ENCODE results near the gene AKNAD1. TPM values are rescaled to one million over a fixed set of nuclear protein-coding genes. Genes with fewer than 3 reads are reported as not detected.

AKNAD1 gene
- total and polyA plus RNA-seq, 2 of the 13 experiments (the other 11 are each of a cell fraction or from before 2014, with no cell fraction given) = not detected

DNA sequence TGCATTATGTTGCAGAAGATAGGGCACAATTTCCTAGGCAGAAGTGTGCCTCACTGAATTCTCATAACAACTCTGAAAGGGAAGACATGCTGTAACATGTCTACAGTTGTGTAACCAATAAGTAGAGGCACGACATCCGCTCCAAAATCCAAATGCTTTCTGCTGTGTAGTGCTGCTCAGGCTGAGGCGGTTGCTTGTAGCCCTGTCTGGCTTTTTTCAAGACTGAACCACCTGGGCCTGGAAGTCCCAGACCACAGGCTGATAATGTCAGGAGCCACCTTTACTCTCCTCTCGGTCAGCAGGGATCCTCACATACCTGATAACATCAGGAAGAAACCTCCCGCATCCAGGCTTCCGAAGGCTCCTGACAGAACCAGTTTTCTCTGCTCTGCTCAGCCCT lies 10.9 kb downstream of the AKNAD1 start:
- Histone ChIP-seq H3K4me2 (ENCODE audit: low read depth, low read length) (peak overlapping the region; percentile 35; the same call in 1 of the 2 replicates), H3K9me3 (ENCODE audit: low read length) (no peaks in the 10 kb centered on the region), H2AFZ (ENCODE audit: low read length) (peak overlapping the region; percentile 21), H3K4me3 (replicated peaks in 1 of 3; ENCODE audit: insufficient read depth in 1 of 3, low read depth in 2 of 3, low read length in 3 of 3) (no peak overlapping the region), H3K27me3 (ENCODE audit: control insufficient read depth in 1 of 2, insufficient read depth in 2 of 2, low read length in 2 of 2) (peaks cover 0 to 17% of the 10 kb centered on the region in 2 experiments; a peak in 2 of 5 replicates), H3K27ac (ENCODE audit: extremely low read length, insufficient read depth, low read length) (no peak overlapping the region), H3K9ac (ENCODE audit: insufficient read depth, low read depth, low read length) (no peak overlapping the region), H3K79me2 (ENCODE audit: insufficient read depth, low read length) (no peaks in the 10 kb centered on the region), H3K36me3 (replicated peaks in 1 of 2; ENCODE audit: control insufficient read depth in 1 of 2, insufficient read depth in 2 of 2, low read length in 2 of 2) (no peaks in the 10 kb centered on the region), H4K20me1 (ENCODE audit: insufficient read depth, low read length) (no peaks in the 10 kb centered on the region), H3K4me1 (ENCODE audit: insufficient read depth, low read length) (no peaks in the 10 kb centered on the region)
- TF ChIP-seq, protein P1, sequence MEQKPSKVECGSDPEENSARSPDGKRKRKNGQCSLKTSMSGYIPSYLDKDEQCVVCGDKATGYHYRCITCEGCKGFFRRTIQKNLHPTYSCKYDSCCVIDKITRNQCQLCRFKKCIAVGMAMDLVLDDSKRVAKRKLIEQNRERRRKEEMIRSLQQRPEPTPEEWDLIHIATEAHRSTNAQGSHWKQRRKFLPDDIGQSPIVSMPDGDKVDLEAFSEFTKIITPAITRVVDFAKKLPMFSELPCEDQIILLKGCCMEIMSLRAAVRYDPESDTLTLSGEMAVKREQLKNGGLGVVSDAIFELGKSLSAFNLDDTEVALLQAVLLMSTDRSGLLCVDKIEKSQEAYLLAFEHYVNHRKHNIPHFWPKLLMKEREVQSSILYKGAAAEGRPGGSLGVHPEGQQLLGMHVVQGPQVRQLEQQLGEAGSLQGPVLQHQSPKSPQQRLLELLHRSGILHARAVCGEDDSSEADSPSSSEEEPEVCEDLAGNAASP (CRISPR knock-in tag; IDR thresholded peaks at IDR 0.05; ENCODE audit: borderline replicate concordance) = no peak
- ATAC-seq (no peak), DNase-seq (ENCODE audit: low spot score) (no peak), FAIRE-seq (no peak)
- in situ Hi-C loops (cut with HindIII; ENCODE audit: extremely low pct_ligation_motif_present, low pct_unique_long_range_greater_than_20kb) (no loop called here), intact Hi-C loops (cut with micrococcal nuclease; ENCODE audit: unreplicated experiment) (no loop called here)
- ChIA-PET CTCF (ENCODE audit: low intra/inter-chr PET ratio, low total read pairs) (no interaction called here), POLR2A (no interaction called here)
- no TSS peak for BruUV-seq (replicated peaks)
- 65% methylated on average over 6 of the region's 6 CpGs for WGBS (ENCODE audit: low lambda C conversion rate)

DNA sequence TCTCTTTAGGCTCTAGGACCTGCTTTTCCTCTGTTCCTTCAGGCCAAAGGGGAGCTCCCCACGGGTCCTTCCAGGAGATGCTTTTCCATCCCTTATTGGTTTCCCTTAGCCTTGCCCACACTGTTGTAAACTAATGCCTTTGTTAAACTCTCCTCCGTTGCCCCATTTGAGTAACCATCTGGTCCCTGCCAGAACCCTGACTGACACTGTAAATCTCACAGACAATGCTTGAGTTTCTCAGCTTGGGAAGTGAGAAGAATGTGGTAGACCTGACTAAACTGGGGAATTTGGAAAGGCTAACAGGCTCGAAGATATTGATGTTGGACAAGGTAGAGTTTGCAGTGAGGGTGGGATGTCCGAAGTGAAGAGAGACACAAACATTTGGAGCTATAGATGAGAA lies 11.4 kb downstream of the AKNAD1 start:
- no peak for DNase-seq (ENCODE audit: low spot score)
- ChIA-PET CTCF (ENCODE audit: low intra/inter-chr PET ratio, low total read pairs) (no interaction called here), POLR2A (no interaction called here)
- Histone ChIP-seq H4K20me1 (ENCODE audit: insufficient read depth, low read length) (no peaks in the 10 kb centered on the region), H2AFZ (ENCODE audit: low read length) (peak overlapping the region; percentile 21), H3K79me2 (ENCODE audit: insufficient read depth, low read length) (no peaks in the 10 kb centered on the region), H3K27ac (ENCODE audit: extremely low read length, insufficient read depth, low read length) (no peak overlapping the region), H3K27me3 (ENCODE audit: control insufficient read depth in 1 of 2, insufficient read depth in 2 of 2, low read length in 2 of 2) (peaks cover 0 to 15% of the 10 kb centered on the region in 2 experiments; a peak in 2 of 5 replicates), H3K4me3 (replicated peaks in 1 of 3; ENCODE audit: insufficient read depth in 1 of 3, low read depth in 2 of 3, low read length in 3 of 3) (no peak overlapping the region), H3K4me2 (ENCODE audit: low read depth, low read length) (peak overlapping the region; percentile 35; the same call in 1 of the 2 replicates), H3K4me1 (ENCODE audit: insufficient read depth, low read length) (no peaks in the 10 kb centered on the region), H3K9ac (ENCODE audit: insufficient read depth, low read depth, low read length) (no peak overlapping the region), H3K9me3 (ENCODE audit: low read length) (no peaks in the 10 kb centered on the region), H3K36me3 (replicated peaks in 1 of 2; ENCODE audit: control insufficient read depth in 1 of 2, insufficient read depth in 2 of 2, low read length in 2 of 2) (no peaks in the 10 kb centered on the region)
- ATAC-seq = no peak
- no peak for FAIRE-seq
- in situ Hi-C loops (cut with HindIII; ENCODE audit: extremely low pct_ligation_motif_present, low pct_unique_long_range_greater_than_20kb) (no loop called here), intact Hi-C loops (cut with micrococcal nuclease; ENCODE audit: unreplicated experiment) (no loop called here)
- no TSS peak for BruUV-seq (replicated peaks)
- WGBS (ENCODE audit: low lambda C conversion rate) = 28% methylated on average over 4 of the region's 4 CpGs
- TF ChIP-seq, protein P2, sequence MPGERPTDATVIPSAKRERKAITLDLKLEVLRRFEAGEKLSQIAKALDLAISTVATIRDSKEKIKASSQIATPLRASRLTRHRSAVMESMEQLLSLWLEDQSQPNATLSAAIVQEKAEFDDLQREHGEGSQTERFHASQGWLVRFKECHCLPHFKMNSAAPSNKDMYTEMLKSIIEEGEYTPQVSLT (CRISPR knock-in tag; IDR thresholded peaks at IDR 0.05; ENCODE audit: borderline replicate concordance, low read depth) = no peak
- TF ChIP-seq GLI4 (CRISPR knock-in tag; IDR thresholded peaks at IDR 0.05; ENCODE audit: borderline replicate concordance) (no peak), ETV5 (CRISPR knock-in tag; IDR thresholded peaks at IDR 0.05; ENCODE audit: borderline replicate concordance) (no peak), ZNF570 (CRISPR knock-in tag; IDR thresholded peaks at IDR 0.05; ENCODE audit: borderline replicate concordance) (no peak)
- TF ChIP-seq, protein P3, sequence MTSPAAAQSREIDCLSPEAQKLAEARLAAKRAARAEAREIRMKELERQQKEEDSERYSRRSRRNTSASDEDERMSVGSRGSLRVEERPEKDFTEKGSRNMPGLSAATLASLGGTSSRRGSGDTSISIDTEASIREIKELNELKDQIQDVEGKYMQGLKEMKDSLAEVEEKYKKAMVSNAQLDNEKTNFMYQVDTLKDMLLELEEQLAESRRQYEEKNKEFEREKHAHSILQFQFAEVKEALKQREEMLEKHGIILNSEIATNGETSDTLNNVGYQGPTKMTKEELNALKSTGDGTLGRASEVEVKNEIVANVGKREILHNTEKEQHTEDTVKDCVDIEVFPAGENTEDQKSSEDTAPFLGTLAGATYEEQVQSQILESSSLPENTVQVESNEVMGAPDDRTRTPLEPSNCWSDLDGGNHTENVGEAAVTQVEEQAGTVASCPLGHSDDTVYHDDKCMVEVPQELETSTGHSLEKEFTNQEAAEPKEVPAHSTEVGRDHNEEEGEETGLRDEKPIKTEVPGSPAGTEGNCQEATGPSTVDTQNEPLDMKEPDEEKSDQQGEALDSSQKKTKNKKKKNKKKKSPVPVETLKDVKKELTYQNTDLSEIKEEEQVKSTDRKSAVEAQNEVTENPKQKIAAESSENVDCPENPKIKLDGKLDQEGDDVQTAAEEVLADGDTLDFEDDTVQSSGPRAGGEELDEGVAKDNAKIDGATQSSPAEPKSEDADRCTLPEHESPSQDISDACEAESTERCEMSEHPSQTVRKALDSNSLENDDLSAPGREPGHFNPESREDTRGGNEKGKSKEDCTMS (CRISPR knock-in tag; conservative IDR thresholded peaks at IDR 0.05) = no peak
- TF ChIP-seq, protein P4, sequence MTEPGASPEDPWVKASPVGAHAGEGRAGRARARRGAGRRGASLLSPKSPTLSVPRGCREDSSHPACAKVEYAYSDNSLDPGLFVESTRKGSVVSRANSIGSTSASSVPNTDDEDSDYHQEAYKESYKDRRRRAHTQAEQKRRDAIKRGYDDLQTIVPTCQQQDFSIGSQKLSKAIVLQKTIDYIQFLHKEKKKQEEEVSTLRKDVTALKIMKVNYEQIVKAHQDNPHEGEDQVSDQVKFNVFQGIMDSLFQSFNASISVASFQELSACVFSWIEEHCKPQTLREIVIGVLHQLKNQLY (CRISPR knock-in tag; IDR thresholded peaks at IDR 0.05) = no peak
- TF ChIP-seq, protein P5, sequence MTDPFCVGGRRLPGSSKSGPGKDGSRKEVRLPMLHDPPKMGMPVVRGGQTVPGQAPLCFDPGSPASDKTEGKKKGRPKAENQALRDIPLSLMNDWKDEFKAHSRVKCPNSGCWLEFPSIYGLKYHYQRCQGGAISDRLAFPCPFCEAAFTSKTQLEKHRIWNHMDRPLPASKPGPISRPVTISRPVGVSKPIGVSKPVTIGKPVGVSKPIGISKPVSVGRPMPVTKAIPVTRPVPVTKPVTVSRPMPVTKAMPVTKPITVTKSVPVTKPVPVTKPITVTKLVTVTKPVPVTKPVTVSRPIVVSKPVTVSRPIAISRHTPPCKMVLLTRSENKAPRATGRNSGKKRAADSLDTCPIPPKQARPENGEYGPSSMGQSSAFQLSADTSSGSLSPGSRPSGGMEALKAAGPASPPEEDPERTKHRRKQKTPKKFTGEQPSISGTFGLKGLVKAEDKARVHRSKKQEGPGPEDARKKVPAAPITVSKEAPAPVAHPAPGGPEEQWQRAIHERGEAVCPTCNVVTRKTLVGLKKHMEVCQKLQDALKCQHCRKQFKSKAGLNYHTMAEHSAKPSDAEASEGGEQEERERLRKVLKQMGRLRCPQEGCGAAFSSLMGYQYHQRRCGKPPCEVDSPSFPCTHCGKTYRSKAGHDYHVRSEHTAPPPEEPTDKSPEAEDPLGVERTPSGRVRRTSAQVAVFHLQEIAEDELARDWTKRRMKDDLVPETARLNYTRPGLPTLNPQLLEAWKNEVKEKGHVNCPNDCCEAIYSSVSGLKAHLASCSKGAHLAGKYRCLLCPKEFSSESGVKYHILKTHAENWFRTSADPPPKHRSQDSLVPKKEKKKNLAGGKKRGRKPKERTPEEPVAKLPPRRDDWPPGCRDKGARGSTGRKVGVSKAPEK (CRISPR knock-in tag; IDR thresholded peaks at IDR 0.05; ENCODE audit: borderline replicate concordance) = no peak
